Brain microvascular endothelial cell (primary cell): Measurements from ENCODE around the gene MESP2.

Experiments
- DNase-seq: peaks from one replicate; pipeline ENCODE4 v3.0.0-alpha.2; 2020
- H3K27ac ChIP-seq: fragments of 250-450 bp; sonication (Bioruptor Pico); 2 replicates; pipeline ENCODE4 v1.5.1; 2020; ENCODE audit warnings: mild to moderate bottlenecking, moderate library complexity
- H3K27me3 ChIP-seq: fragments of 250-450 bp; sonication (Bioruptor Pico); replicated peaks from 2 replicates; pipeline ENCODE4 v1.5.1; 2020; ENCODE audit warnings: mild to moderate bottlenecking
- H3K36me3 ChIP-seq: fragments of 250-450 bp; sonication (Bioruptor Pico); replicated peaks from 2 replicates; pipeline ENCODE4 v1.5.1; 2020; ENCODE audit warnings: mild to moderate bottlenecking
- H3K4me3 ChIP-seq: 2 replicates; pipeline ENCODE4 v1.5.1; 2011; ENCODE audit warnings: low read depth, mild to moderate bottlenecking, control low read depth, low read length, moderate library complexity
- CTCF ChIP-seq: IDR thresholded peaks from 2 replicates; pipeline ENCODE4 v1.5.1; 2011; ENCODE audit warnings: low read depth, mild to moderate bottlenecking, moderate library complexity, low read length, control low read depth, inconsistent platforms; ENCODE audit errors: missing control alignments
- in situ Hi-C: cut with HindIII; loops from 2 replicates; pipeline ENCODE4 v1.10.0; 2017; ENCODE audit warnings: low sequenced_read_pairs, low pct_ligation_motif_present

The MESP2 gene

GRCh38 chr15:89776274-89777072 is at the start of gene MESP2:
MESP2 (plus strand) TSS chr15:89776332; CDS start chr15:89776358, 26 bp downstream.
- peak within 1 kb of the TSS; percentile 44 for H3K4me3 ChIP-seq
- no peaks in the 10 kb centered on the region for H3K36me3 ChIP-seq
- H3K27ac ChIP-seq: no peak within 1 kb of the TSS
- peak; percentile 62 for TF ChIP-seq CTCF
- peak; percentile 52 for DNase-seq
- in situ Hi-C loops: no loop called here
- H3K27me3 ChIP-seq: no peaks in the 10 kb centered on the region

- TF ChIP-seq CTCF: no peak
- Histone ChIP-seq H3K27ac (no peak overlapping the region), H3K27me3 (peaks cover 4% of the 10 kb centered on the region), H3K4me3 (no peak overlapping the region), H3K36me3 (no peaks in the 10 kb centered on the region)
- in situ Hi-C loops: no loop called here
- DNase-seq: no peak
These were observed 47.9 kb upstream of the MESP2 start for GRCh38 chr15:89728254-89728653.

- H3K27me3 ChIP-seq: peaks cover 13% of the 10 kb centered on the region
- no peak for TF ChIP-seq CTCF
- no peak overlapping the region for H3K27ac ChIP-seq
- no peak overlapping the region for H3K4me3 ChIP-seq
- no peaks in the 10 kb centered on the region for H3K36me3 ChIP-seq
- in situ Hi-C loops: no loop called here
- DNase-seq: no peak
These were observed 44.9 kb upstream of the MESP2 start for GRCh38 chr15:89731275-89731674.

- Histone ChIP-seq H3K4me3 (no peak overlapping the region), H3K36me3 (no peaks in the 10 kb centered on the region), H3K27me3 (peaks cover 13% of the 10 kb centered on the region), H3K27ac (no peak overlapping the region)
- in situ Hi-C loops: no loop called here
- no peak for TF ChIP-seq CTCF
- DNase-seq: no peak
These were observed 43.5 kb upstream of the MESP2 start for GRCh38 chr15:89732451-89733172.

GRCh38 chr15:89735773-89736172 is 40.4 kb upstream of the MESP2 start:
- DNase-seq: no peak
- TF ChIP-seq CTCF: no peak
- Histone ChIP-seq H3K36me3 (no peaks in the 10 kb centered on the region), H3K27me3 (peaks cover 13% of the 10 kb centered on the region), H3K27ac (no peak overlapping the region), H3K4me3 (no peak overlapping the region)
- in situ Hi-C loops: no loop called here
